Superior temporal gyrus (tissue), 1 donor: ENCODE results near the gene CCDC136.

ENCODE experiments used
- DNase-seq: peaks from one replicate; pipeline ENCODE4 v3.0.0-alpha.2; 2016; ENCODE audit errors: extremely low spot score

The CCDC136 gene

GRCh38 chr7:128791121-128791971 is at the start of gene CCDC136:
CCDC136 (plus strand) TSS chr7:128791968; CDS start chr7:128792412, 444 bp downstream.
- peak; percentile 40 for DNase-seq

- DNase-seq = no peak
Observed at GRCh38 chr7:128742206-128742605, 49.6 kb upstream of the CCDC136 start.

- no peak for DNase-seq
Observed at GRCh38 chr7:128743112-128743772, 48.5 kb upstream of the CCDC136 start.

DNA sequence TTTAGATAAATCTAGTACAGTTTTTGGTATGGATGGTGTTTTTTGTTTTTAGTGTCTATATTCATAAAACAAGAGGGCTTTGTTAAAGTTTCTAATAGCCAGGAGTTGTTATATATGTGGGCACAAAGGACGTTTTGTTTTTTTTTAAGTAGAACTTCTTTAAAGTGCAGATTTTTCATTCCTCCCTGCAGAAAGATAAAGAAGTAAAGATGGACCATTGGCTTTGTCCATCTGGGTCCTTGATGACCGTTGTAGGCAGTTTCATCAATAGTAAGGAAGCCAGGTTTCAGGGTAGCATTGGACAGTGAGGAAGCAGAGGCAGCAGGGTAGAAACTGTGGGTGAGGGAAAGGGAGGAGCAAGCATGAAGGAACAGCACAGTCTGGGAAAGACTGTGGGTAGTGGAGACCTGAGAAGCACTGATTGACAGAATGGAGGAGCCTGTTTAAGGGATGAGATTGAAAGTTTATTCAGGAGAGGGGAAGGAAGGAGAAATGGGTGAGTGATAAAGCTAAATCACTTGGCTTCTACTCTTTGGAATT is 47.3 kb upstream of the CCDC136 start:
- DNase-seq = no peak

DNA sequence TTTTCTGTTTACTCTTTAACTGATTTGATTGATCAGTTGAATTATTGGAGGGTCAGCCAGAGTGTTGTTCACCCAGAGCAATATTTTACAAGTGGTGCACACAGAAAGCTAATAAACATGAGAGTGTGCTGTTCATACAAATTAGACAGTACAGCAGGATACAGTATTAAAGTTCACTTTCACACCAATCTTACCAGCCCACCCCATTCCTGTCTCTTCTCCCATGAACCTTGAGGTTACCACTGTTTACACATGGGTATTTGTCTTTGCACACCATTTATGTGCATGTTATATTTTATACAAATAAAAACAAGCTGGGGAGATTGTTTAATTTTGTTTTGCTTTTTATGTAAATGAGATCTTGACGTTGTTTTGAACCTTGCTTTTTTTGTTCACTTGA is 46.1 kb upstream of the CCDC136 start:
- no peak for DNase-seq

- DNase-seq = no peak
Observed at GRCh38 chr7:128747327-128748079, 44.3 kb upstream of the CCDC136 start.

- DNase-seq = no peak
Observed at GRCh38 chr7:128752251-128752650, 39.5 kb upstream of the CCDC136 start.

- DNase-seq = no peak
Observed at GRCh38 chr7:128755075-128755818, 36.5 kb upstream of the CCDC136 start.

DNA sequence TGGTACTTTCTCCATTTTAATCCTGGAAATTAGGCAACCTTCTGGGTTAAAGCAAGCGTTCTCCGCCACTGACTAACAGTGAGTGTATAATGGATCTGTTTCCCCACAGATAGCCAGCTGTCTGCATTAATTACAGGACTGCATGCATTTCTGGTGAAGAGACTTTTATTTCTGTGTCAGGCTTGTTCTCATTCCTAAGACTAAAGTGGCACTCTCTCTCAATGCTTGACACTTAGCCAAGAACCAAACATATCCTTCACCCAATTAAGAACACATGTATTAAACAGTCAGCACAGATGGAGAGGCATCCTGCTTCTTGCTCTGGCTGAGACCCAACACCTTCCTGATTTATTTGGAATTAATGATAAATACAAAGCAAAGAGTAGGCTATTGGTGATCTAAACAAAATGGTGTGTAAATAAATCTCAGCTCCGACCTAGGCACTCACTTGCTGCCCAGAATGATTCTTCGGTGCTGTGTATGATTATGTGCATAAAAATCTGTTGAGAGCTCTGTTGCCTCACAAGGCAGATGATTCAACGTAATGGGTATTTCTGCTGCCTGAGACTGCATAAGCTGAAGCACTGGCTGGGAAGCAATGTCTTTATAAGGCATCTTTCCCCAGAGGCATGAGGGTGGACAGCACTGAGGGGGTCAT is 35.8 kb upstream of the CCDC136 start:
- DNase-seq = peak; percentile 62

- DNase-seq = no peak
Observed at GRCh38 chr7:128757203-128757602, 34.6 kb upstream of the CCDC136 start.

DNA sequence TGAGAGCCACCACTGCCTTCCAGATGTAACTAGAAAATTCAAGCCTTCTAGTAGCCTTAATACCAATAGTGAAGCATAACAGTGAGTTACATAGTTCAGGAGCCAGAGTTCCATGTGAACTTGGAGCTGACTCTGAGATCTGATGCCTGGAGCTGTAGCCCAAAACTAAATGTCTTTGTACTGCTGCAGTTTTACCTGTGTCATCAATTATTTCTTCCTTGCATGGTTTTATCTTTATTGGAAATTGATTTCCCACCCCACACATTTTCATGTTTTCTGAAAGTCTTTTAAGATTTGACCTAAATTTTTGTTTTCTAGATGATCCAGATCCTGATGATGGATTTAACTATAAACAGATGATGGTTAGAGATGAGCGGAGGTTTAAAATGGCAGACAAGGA is 33.2 kb upstream of the CCDC136 start:
- DNase-seq = no peak

GRCh38 chr7:128759242-128759641 is 32.5 kb upstream of the CCDC136 start:
- no peak for DNase-seq

DNA sequence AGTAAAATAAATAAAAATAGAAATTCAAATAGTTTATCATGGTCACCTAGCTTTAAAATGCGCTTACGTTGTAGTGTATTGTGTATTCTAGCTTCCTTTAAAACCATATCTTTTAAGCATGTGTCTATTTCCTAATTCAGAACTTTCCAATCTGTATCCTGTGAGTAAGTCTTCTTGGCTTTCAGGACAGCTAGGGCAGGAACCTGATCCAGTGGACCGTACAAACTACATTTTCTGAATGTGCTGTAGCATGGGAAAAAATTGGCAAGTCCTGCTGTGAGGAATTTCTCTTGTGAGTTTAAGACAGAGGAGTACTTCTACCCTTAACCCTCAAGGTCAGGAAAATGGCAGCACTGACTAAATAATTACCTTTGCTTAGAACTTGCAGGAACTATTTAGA is 28.2 kb upstream of the CCDC136 start:
- DNase-seq = no peak

DNA sequence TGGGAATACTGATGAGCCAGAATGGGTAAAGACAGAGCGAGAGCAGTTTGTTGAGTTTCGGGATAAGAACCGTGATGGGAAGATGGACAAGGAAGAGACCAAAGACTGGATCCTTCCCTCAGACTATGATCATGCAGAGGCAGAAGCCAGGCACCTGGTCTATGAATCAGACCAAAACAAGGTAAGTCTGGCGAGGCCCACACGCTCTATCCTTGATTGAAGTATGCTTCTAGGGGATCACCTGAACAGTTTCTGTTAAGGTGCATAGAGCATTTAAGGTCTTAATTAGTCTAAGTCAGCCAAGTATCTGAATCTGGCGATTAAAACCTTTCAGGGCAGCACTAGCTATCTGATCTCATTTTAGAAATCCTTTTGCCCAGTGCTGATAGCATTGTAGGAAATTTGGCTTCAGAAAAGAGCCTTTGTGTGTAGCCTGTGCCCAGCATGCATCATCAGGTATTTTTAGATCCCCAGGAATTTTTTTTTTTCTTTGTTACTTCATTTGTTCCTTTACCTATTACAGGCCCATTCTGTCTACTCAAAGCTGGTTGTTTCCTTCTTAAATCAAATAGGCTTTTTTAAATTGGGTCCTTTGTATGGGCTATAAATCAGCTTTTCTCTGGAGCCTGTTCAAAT is 24.2 kb upstream of the CCDC136 start:
- no peak for DNase-seq

DNA sequence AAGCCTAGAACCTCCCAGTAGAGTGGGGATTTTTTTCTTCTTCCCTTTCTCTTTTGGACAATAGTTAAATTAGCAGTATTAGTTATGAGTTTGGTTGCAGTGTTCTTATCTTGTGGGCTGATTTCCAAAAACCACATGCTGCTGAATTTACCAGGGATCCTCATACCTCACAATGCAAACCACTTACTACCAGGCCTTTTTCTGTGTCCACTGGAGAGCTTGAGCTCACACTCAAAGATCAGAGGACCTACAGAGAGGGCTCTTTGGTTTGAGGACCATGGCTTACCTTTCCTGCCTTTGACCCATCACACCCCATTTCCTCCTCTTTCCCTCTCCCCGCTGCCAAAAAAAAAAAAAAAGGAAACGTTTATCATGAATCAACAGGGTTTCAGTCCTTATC is 21.5 kb upstream of the CCDC136 start:
- DNase-seq = no peak

DNA sequence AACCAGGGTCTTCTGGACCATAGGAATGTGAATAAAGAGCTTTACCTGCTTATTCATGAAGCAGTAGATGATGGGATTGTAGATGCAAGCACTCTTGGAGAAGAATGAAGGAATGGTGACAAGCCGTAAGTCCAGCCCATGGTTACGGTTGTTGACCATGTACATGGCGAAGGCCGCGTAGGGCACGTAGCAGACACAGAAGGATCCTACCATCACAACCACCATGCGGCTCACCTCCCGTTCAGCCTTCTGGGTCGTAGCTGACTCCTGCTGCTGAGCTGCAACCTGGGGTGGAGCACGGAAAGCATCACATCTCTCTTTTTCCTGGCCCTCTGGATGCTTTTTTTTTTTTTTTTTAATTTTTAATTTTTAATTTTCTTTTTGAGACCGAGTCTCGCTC is 18.2 kb upstream of the CCDC136 start:
- no peak for DNase-seq

GRCh38 chr7:128774029-128774689 is 17.6 kb upstream of the CCDC136 start:
- no peak for DNase-seq

DNA sequence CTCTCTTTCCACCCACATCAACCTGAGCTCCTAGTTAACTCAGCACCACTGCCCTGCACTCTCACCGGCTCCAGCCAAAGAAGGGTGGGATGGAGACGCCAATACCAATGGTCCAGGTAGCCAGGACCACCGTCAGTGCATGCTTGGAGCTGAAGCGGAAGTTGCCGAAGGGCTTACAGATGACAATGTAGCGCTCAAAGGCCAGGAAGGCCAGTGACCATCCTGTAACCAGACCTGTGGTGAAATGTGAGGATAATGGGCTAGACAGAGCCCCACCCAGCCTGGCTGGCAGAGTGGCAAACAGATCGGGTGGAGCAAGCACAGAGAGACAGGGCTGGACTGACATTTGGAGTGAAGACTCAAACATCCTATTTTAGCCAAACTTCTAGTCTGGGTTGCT is 16.8 kb upstream of the CCDC136 start:
- no peak for DNase-seq

DNA sequence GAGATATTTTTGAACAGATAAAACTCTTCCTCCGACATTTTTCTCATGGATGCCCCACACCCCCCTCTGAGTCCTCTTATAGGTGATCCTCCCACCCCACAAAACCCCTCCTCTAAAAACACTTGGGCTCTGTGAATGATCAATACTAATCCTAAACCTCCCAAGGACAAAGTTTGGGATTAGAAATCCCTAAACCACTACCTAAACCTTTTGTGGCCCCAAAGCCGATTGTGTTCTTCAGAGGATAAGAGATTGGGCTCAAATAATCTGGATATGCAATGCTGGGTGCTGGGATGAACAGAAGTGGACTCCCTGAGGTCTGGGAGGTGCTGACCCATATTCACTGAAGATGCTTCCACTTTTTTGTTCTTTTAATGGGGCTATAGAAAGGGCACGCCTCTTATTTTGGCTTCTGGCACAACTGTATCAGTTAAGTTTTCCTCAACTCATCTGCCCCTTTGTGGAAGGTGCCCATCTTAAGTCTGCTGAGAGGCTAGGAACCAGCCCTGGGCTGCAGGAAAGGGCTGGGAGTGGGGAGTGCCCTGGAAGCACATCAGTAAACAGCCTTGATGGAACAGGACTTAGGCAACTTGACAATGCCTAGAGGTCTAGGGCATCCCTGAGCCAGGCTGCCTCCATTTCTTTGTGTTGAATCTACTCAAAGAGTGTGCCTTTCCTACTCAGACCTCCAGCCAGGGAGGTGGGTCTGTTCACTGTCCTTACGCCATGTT is 15.9 kb upstream of the CCDC136 start, which contains the start of gene OPN1SW:
Gene OPN1SW (minus strand): TSS at position 51 of the 731 bp plus-strand sequence. CDS start 13 bp downstream, at position 38.
- no peak for DNase-seq
